GM23248 (cell line): ENCODE measurements around the gene XRCC4. TPM values are rescaled to one million over a fixed set of nuclear protein-coding genes. Genes with fewer than 3 reads are reported as not detected.

ENCODE experiments used
- DNase-seq: peaks from one replicate; pipeline ENCODE4 v3.0.0-alpha.2; 2015
- H2AFZ ChIP-seq: fragments of 200-600 bp; sonication (generic); 2 replicates; pipeline ENCODE4 v1.6.1; 2016; ENCODE audit warnings: antibody characterized with exemption
- H3F3A ChIP-seq: fragments of 200-600 bp; sonication (generic); 2 replicates; pipeline ENCODE4 v1.6.1; 2016; ENCODE audit warnings: mild to moderate bottlenecking, antibody characterized with exemption, mixed run types; ENCODE audit not compliant: insufficient read depth
- H3K27ac ChIP-seq: fragments of 200-600 bp; sonication (generic); 2 replicates; pipeline ENCODE4 v1.5.1; 2016; ENCODE audit warnings: mild to moderate bottlenecking
- H3K27me3 ChIP-seq: fragments of 200-600 bp; sonication (generic); replicated peaks from 2 replicates; pipeline ENCODE4 v1.6.1; 2016; ENCODE audit warnings: mild to moderate bottlenecking; ENCODE audit not compliant: insufficient read depth
- H3K36me3 ChIP-seq: fragments of 200-600 bp; sonication (generic); 2 replicates; pipeline ENCODE4 v1.6.1; 2016; ENCODE audit warnings: low read depth, mild to moderate bottlenecking
- H3K4me1 ChIP-seq: fragments of 200-600 bp; sonication (generic); 2 replicates; pipeline ENCODE4 v1.6.1; 2016; ENCODE audit warnings: mild to moderate bottlenecking; ENCODE audit not compliant: insufficient read depth
- H3K4me2 ChIP-seq: fragments of 200-600 bp; sonication (generic); one replicate; pipeline ENCODE4 v1.6.1; 2016; ENCODE audit warnings: mild to moderate bottlenecking; ENCODE audit not compliant: unreplicated experiment
- H3K4me3 ChIP-seq: fragments of 200-600 bp; sonication (generic); 2 replicates; pipeline ENCODE4 v1.5.1; 2016; ENCODE audit warnings: mild to moderate bottlenecking
- H3K79me2 ChIP-seq: fragments of 200-600 bp; sonication (generic); 2 replicates; pipeline ENCODE4 v1.6.1; 2016; ENCODE audit warnings: mild to moderate bottlenecking; ENCODE audit not compliant: insufficient read depth
- H3K9ac ChIP-seq: fragments of 200-600 bp; sonication (generic); 2 replicates; pipeline ENCODE4 v1.6.1; 2016; ENCODE audit warnings: mild to moderate bottlenecking
- H3K9me2 ChIP-seq: fragments of 200-600 bp; sonication (generic); 2 replicates; pipeline ENCODE4 v1.6.1; 2016; ENCODE audit warnings: mixed run types, mild to moderate bottlenecking, moderate library complexity; ENCODE audit not compliant: insufficient read depth
- H3K9me3 ChIP-seq: fragments of 200-600 bp; sonication (generic); one replicate; pipeline ENCODE4 v1.6.1; 2017; ENCODE audit warnings: low read depth
- H4K20me1 ChIP-seq: fragments of 200-600 bp; sonication (generic); 2 replicates; pipeline ENCODE4 v1.6.0; 2016; ENCODE audit not compliant: insufficient read depth
- EZH2 ChIP-seq: fragments of 200-600 bp; sonication (generic); IDR thresholded peaks from 2 replicates; pipeline ENCODE4 v1.6.1; 2018; ENCODE audit warnings: antibody characterized with exemption, mild to moderate bottlenecking; ENCODE audit not compliant: insufficient read depth, poor library complexity, severe bottlenecking
- EZH2phosphoT487 ChIP-seq: fragments of 200-600 bp; sonication (generic); IDR thresholded peaks from 2 replicates; pipeline ENCODE4 v1.6.1; 2018; ENCODE audit warnings: antibody characterized with exemption, moderate library complexity, mild to moderate bottlenecking, low read depth; ENCODE audit not compliant: insufficient read depth
- WGBS, 2 experiments: methylation state at CpG; one replicate each; pipeline ENCODE4 v1.1.6; 2015 to 2017; ENCODE audit warnings: low lambda C conversion rate in 2 of 2, low coverage in 1 of 2; ENCODE audit errors: missing lambda C conversion rate in 2 of 2; 5-methylcytosine and 5-hydroxymethylcytosine counted together
- in situ Hi-C: fragments of 300-500 bp; cut with MboI; formaldehyde crosslinking; loops from 2 replicates; pipeline ENCODE4 v1.15.0; 2020
- polyA plus RNA-seq: library from polyadenylated mRNA; unstranded; fragments of >200 nt; fragmentation: Nextera tagmentation; extraction: Ambion mirVana; gene quantifications from 2 replicates; pipeline ENCODE4 v1.2.1, GENCODE V29; 2016
- small RNA-seq: library from RNA; depleted of rRNA; stranded (forward); fragments of <200 nt; gene quantifications from one replicate; pipeline ENCODE3, GENCODE V24; 2014; ENCODE audit warnings: low read depth, low replicate concordance
- total RNA-seq: library from RNA; depleted of rRNA; stranded (reverse); fragments of >200 nt; shearing (Covaris generic); gene quantifications from 2 replicates; pipeline ENCODE4 v1.2.3, GENCODE V29; 2014; rRNA removed

The XRCC4 gene
- total and polyA plus RNA-seq, 2 experiments from 2014 or later = 11.5 to 11.7 TPM

- H3K9me2 ChIP-seq = no peaks in the 10 kb centered on the region
- no peak overlapping the region for H3K4me2 ChIP-seq
- H3K9ac ChIP-seq = no peak overlapping the region
- no peak overlapping the region for H3K27ac ChIP-seq
- no peak for TF ChIP-seq EZH2
- no peaks in the 10 kb centered on the region for H3K4me1 ChIP-seq
- H3F3A ChIP-seq = no peaks in the 10 kb centered on the region
- no peak overlapping the region for H3K4me3 ChIP-seq
- no peaks in the 10 kb centered on the region for H3K36me3 ChIP-seq
- no peaks in the 10 kb centered on the region for H3K27me3 ChIP-seq
- H3K9me3 ChIP-seq = no peaks in the 10 kb centered on the region
- DNase-seq = peak; percentile 35
- no peaks in the 10 kb centered on the region for H4K20me1 ChIP-seq
- H3K79me2 ChIP-seq = no peaks in the 10 kb centered on the region
- WGBS, 2 experiments = 41% methylated on average over 3 of the region's 3 CpGs
- peak overlapping the region; percentile 46 for H2AFZ ChIP-seq
- in situ Hi-C loops = no loop called here
Measured at GRCh38 chr5:83401122-83401731, 323.9 kb downstream of the XRCC4 start.

DNA sequence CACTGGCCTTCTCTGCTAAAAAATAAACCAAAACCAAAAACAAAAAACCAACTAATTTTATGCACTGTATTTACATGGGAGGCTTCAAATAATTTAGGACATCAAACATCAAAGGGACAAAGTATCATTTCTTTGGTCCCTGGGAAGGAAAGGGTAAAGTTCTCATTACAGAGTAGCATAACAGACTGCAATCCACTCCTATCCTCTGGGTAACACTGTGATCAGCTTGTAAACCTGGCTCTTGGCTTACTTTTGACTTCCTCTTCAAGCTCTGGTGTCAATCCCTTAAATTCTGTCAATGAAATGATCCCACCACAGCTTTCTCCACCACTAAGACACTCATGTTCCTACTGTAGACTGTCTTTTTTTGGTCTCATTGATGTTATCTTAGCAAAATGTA is 324.4 kb downstream of the XRCC4 start:
- peak overlapping the region; percentile 46 for H2AFZ ChIP-seq
- TF ChIP-seq EZH2 (no peak), EZH2phosphoT487 (no peak)

More for the DNA sequence above, 324.4 kb downstream of the XRCC4 start:
- H3K9me2 ChIP-seq = no peaks in the 10 kb centered on the region
- H3K9me3 ChIP-seq = no peaks in the 10 kb centered on the region
- H3K36me3 ChIP-seq = no peaks in the 10 kb centered on the region
- no peaks in the 10 kb centered on the region for H3K79me2 ChIP-seq
- in situ Hi-C loops = no loop called here
- no peak for DNase-seq
- no peaks in the 10 kb centered on the region for H3K27me3 ChIP-seq
- H3K4me3 ChIP-seq = no peak overlapping the region
- H3K9ac ChIP-seq = no peak overlapping the region
- no peaks in the 10 kb centered on the region for H3F3A ChIP-seq
- H3K27ac ChIP-seq = no peak overlapping the region
- no peak overlapping the region for H3K4me2 ChIP-seq
- no peaks in the 10 kb centered on the region for H4K20me1 ChIP-seq
- H3K4me1 ChIP-seq = no peaks in the 10 kb centered on the region

Small RNA genes within 50 kb of the gene (small RNA-seq; reads per million reads assigned to genes)
- gene SCARNA18 = 0.56 reads per million

Other genes with a start within 250 kb of the XRCC4 start
- gene TMEM167A, start 153 bp upstream of the XRCC4 start, total RNA-seq = 76.0 and 106 TPM in 2 replicates
- gene TMEM167A, start 153 bp upstream of the XRCC4 start, polyA plus RNA-seq = 198 and 211 TPM in 2 replicates